ENCODE measurements around the gene GRPEL2.

GRPEL2 gene

GRCh38 chr5:149402291-149402690 is 57.0 kb downstream of the GRPEL2 start:
- DNase-seq: no peak

Data from right hindlimb (tissue), 1 donor.